Ectodermal cell (in vitro differentiated cells): ENCODE measurements around the gene MROH2A.

ENCODE experiments used
- H3K27ac ChIP-seq: 2 replicates; pipeline ENCODE4 v1.7.0; 2013; ENCODE audit warnings: mild to moderate bottlenecking, low read depth, low read length; ENCODE audit not compliant: insufficient read depth, poor library complexity, severe bottlenecking
- H3K27me3 ChIP-seq: 2 replicates; pipeline ENCODE4 v1.7.0; 2013; ENCODE audit warnings: mild to moderate bottlenecking, low read length; ENCODE audit not compliant: insufficient read depth, control insufficient read depth, poor library complexity, severe bottlenecking
- H3K36me3 ChIP-seq: one replicate; pipeline ENCODE4 v1.7.0; 2013; ENCODE audit warnings: low read length; ENCODE audit not compliant: control insufficient read depth, insufficient read depth
- H3K4me1 ChIP-seq: one replicate; pipeline ENCODE4 v1.7.0; 2013; ENCODE audit warnings: low read length; ENCODE audit not compliant: control insufficient read depth, insufficient read depth
- H3K4me3 ChIP-seq: 2 replicates; pipeline ENCODE4 v1.7.0; 2013; ENCODE audit warnings: low read depth, low read length, control low read depth; ENCODE audit not compliant: insufficient read depth
- H3K9me3 ChIP-seq: 2 replicates; pipeline ENCODE4 v1.7.0; 2013; ENCODE audit warnings: mild to moderate bottlenecking, low read length, moderate library complexity; ENCODE audit not compliant: control insufficient read depth
- WGBS, 2 experiments: methylation state at CpG; one replicate each; pipeline ENCODE4 v1.1.7; 2013; ENCODE audit warnings: missing lambda C conversion rate in 2 of 2; 5-methylcytosine and 5-hydroxymethylcytosine counted together

Gene MROH2A

GRCh38 chr2:233791151-233791882 is 13.2 kb downstream of the MROH2A start:
- Histone ChIP-seq H3K36me3 (no peaks in the 10 kb centered on the region), H3K27me3 (no peaks in the 10 kb centered on the region), H3K9me3 (no peaks in the 10 kb centered on the region), H3K4me1 (no peaks in the 10 kb centered on the region), H3K4me3 (no peak overlapping the region), H3K27ac (no peak overlapping the region)
- WGBS, 2 experiments: 93 to 94% methylated on average over 18 of the region's 18 CpGs

GRCh38 chr2:233791883-233792329 is 13.8 kb downstream of the MROH2A start:
- H3K4me3 ChIP-seq: no peak overlapping the region
- no peaks in the 10 kb centered on the region for H3K36me3 ChIP-seq
- H3K4me1 ChIP-seq: no peaks in the 10 kb centered on the region
- no peak overlapping the region for H3K27ac ChIP-seq
- no peaks in the 10 kb centered on the region for H3K27me3 ChIP-seq
- 90 to 91% methylated on average over 9 of the region's 9 CpGs for WGBS, 2 experiments
- no peaks in the 10 kb centered on the region for H3K9me3 ChIP-seq

GRCh38 chr2:233792720-233793119 is 14.6 kb downstream of the MROH2A start:
- no peaks in the 10 kb centered on the region for H3K36me3 ChIP-seq
- H3K4me1 ChIP-seq: no peaks in the 10 kb centered on the region
- no peaks in the 10 kb centered on the region for H3K27me3 ChIP-seq
- H3K27ac ChIP-seq: no peak overlapping the region
- no peaks in the 10 kb centered on the region for H3K9me3 ChIP-seq
- WGBS, 2 experiments: 93% methylated on average over 7 of the region's 7 CpGs
- no peak overlapping the region for H3K4me3 ChIP-seq

- Histone ChIP-seq H3K4me3 (no peak overlapping the region), H3K4me1 (no peaks in the 10 kb centered on the region)
Measured at GRCh38 chr2:233793465-233794127, 15.5 kb downstream of the MROH2A start.

GRCh38 chr2:233794128-233794658 is 16.1 kb downstream of the MROH2A start:
- Histone ChIP-seq H3K4me1 (no peaks in the 10 kb centered on the region), H3K27ac (no peak overlapping the region), H3K27me3 (no peaks in the 10 kb centered on the region), H3K9me3 (no peaks in the 10 kb centered on the region), H3K4me3 (no peak overlapping the region), H3K36me3 (no peaks in the 10 kb centered on the region)
- WGBS, 2 experiments: 92 to 93% methylated on average over 17 of the region's 17 CpGs

More at GRCh38 chr2:233793465-233794127, 15.5 kb downstream of the MROH2A start:
- no peak overlapping the region for H3K27ac ChIP-seq
- no peaks in the 10 kb centered on the region for H3K36me3 ChIP-seq
- H3K27me3 ChIP-seq: no peaks in the 10 kb centered on the region
- 93% methylated on average over 18 of the region's 18 CpGs for WGBS, 2 experiments
- no peaks in the 10 kb centered on the region for H3K9me3 ChIP-seq

- no peaks in the 10 kb centered on the region for H3K27me3 ChIP-seq
- WGBS, 2 experiments: 93 to 94% methylated on average over 13 of the region's 13 CpGs
- no peaks in the 10 kb centered on the region for H3K9me3 ChIP-seq
- H3K4me1 ChIP-seq: no peaks in the 10 kb centered on the region
- H3K4me3 ChIP-seq: no peak overlapping the region
- no peak overlapping the region for H3K27ac ChIP-seq
- H3K36me3 ChIP-seq: no peaks in the 10 kb centered on the region
Measured at GRCh38 chr2:233795735-233796171, 17.6 kb downstream of the MROH2A start.

GRCh38 chr2:233796254-233796653 is 18.1 kb downstream of the MROH2A start:
- Histone ChIP-seq H3K4me3 (no peak overlapping the region), H3K9me3 (no peaks in the 10 kb centered on the region), H3K27me3 (no peaks in the 10 kb centered on the region), H3K36me3 (no peaks in the 10 kb centered on the region), H3K27ac (no peak overlapping the region), H3K4me1 (no peaks in the 10 kb centered on the region)
- WGBS, 2 experiments: 92 to 93% methylated on average over 9 of the region's 9 CpGs

- Histone ChIP-seq H3K4me3 (no peak overlapping the region), H3K36me3 (no peaks in the 10 kb centered on the region), H3K27me3 (no peaks in the 10 kb centered on the region), H3K27ac (no peak overlapping the region), H3K4me1 (no peaks in the 10 kb centered on the region), H3K9me3 (no peaks in the 10 kb centered on the region)
- 91 to 93% methylated on average over 14 of the region's 14 CpGs for WGBS, 2 experiments
Measured at GRCh38 chr2:233798335-233799086, 20.4 kb downstream of the MROH2A start.

GRCh38 chr2:233799087-233799665 is 21.0 kb downstream of the MROH2A start:
- WGBS, 2 experiments: 62 to 64% methylated on average over 7 of the region's 7 CpGs

More at GRCh38 chr2:233799087-233799665, 21.0 kb downstream of the MROH2A start:
- Histone ChIP-seq H3K27ac (no peak overlapping the region), H3K36me3 (no peaks in the 10 kb centered on the region), H3K9me3 (no peaks in the 10 kb centered on the region), H3K27me3 (no peaks in the 10 kb centered on the region), H3K4me1 (no peaks in the 10 kb centered on the region), H3K4me3 (no peak overlapping the region)
